GM19468 (cell line): Measurements from ENCODE around the gene PRKCZ.

Source experiments
- ATAC-seq: cut with Tn5 transposase; IDR thresholded peaks from one replicate; pipeline ENCODE4 v1.9.1; 2021; ENCODE audit warnings: mild to moderate bottlenecking, moderate library complexity, moderate number of reproducible peaks; ENCODE audit not compliant: unreplicated experiment; ENCODE audit errors: extremely low read depth

The PRKCZ gene

GRCh38 chr1:2044510-2045319 is 5.5 kb upstream of the PRKCZ start:
- ATAC-seq = no peak

DNA sequence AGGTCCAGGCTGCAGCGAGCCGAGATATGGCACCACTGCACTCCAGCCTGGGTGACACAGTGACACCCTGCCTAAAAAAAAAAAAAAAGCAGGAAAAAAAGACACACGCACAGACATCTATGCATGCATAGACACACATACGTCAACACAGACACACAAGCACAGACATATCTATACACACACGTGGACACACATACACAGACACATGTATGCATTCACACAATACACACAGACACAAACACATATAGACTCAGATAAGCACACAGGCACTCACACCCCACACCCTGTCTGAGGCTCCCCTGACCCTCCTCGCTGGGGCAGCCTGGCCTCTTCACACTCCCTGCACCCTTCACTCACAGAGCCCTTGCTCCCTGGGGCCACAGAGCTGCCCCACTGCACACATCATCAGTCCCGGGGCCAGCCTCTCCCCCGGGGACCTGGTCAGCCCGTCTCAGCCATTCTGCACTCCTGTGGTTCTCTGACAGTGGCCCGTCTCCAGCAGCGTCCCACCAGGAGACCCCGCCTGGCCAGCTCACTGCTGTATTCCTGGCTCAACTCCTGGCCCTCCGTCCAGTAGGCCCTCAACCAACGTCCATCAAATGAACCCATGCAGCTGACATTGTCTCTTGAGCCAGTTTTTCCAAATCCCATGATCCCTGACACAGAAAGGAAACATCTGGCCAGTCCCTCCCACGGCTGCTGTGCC is 4.6 kb upstream of the PRKCZ start:
- no peak for ATAC-seq

GRCh38 chr1:2046174-2046917 is 3.9 kb upstream of the PRKCZ start:
- no peak for ATAC-seq

DNA sequence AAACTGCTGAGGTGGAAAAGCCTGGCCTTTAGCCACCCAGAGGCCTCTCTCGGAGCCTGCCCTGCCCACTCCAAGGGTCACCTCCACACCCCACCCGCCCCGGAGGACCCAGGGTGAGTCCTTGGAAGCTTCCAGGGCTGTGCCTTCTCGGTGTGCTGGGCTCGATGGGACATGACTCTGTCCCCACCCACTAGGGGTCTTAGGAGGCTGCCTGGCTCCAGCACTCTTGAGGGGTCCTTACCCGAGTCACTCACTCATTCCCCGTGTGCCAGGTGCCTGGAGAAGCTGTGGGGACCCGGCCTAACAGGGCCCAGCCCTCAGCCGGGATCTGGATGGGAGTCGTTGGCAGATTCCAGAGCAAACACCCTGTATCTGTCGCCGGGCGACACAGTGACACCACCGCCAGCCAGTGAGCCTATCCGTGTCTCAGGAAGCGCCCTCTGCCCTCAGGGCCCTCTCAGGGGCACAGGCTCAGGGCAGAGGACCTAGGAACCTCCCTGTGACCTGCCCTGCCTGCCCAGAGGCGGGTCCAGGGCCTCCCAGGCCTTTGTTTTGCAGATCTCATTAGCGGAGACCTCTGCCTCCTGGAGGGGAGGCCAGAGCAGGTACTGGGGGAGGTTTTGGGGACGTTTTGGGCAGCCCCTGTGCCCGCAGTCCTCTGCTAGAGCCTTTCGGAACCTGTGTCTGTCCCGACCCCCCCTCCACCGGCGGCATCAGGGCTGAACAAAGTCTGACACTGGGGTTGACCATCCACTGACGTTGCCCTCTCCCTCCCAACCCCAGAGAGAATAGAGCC is 3.1 kb upstream of the PRKCZ start:
- no peak for ATAC-seq

- ATAC-seq = no peak
Measured at GRCh38 chr1:2047749-2048729, 2.2 kb upstream of the PRKCZ start.

GRCh38 chr1:2049225-2049717 is 940 bp upstream of the PRKCZ start:
- no peak for ATAC-seq

DNA sequence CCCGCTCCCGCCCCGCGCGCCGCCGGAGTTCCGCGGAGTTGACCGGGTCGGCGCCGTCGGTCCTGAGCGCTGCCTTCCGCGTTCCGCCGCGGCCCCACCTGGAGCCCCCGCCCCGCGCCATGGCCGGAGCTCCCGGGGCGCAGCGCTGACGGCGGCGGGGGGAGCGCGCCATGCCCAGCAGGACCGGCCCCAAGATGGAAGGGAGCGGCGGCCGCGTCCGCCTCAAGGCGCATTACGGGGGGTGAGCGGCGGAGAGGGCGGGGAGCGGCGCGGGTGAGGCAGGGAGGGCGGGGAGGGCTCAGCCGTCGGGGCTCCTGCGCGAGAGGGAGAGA is 216 bp downstream of the PRKCZ start:
- ATAC-seq = no peak

GRCh38 chr1:2050793-2051682 is 827 bp downstream of the PRKCZ start:
- ATAC-seq = no peak

DNA sequence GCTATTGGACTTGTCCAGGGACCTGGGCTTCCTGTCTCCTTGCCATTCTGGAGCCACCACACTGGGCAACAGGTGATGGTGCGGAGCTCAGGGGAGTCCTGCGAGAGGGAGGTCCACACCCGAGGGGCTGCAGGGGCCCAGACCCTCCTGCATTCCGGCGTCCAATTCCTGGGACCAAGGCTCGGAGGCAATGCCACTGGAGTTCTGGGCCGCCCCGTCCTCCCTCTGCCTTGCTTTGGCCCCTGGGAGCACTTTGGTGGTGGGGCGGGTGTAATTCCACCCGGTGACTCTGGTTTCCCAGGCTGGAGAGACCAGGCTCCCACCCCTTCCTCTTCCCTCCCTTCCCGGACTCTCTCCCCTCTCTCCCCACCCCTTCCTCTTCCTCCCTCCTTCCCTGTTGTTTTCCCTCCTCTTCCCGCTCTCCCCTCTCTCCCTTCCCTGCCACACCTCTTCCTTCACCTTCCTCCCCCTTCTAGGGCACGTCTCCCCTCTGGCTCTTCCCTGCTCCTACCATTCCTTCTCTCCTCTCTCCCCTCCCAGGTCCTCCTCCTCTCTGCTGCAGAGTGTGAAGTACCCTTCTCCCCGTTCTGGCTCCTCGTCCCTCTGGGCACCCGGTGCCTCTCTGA is 2.0 kb downstream of the PRKCZ start:
- ATAC-seq = no peak

DNA sequence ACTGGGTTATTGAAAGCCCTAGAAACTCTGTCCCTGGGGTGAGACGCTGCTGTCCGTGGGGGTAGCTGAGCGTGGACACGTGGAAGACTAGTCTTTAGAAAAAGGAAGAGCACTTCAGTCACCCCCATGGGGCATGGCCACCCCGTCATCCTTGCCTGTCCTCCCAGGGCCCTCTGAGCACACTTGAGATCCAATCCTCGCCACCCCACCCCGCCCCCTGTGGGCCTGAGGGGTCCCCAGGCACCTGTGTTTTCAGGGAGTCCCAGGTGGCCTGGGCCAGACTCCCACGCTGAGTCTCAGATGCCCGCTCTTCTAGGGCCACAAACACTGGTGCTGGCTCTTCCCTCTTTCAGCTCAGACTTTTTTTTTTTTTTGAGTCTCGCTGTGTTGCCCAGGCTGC is 2.5 kb downstream of the PRKCZ start:
- ATAC-seq = no peak

DNA sequence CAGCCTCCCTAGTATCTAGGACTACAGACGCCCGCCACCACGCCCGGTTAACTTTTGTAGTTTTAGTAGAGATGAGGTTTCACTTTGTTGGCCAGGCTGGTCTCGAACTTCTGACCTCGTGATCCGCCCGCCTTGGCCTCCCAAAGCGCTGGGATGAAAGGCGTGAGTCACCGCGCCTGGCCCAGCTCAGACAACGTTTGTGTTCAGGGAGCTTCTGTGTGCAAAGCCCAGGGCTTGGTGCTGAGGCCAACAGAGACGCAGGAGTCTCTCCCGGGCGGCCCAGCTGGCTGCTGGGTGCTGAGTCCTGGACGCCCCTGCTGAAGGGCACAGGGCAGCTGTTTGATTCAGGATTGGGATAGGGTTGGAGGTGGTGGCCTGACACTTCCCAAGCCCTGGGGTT is 3.0 kb downstream of the PRKCZ start:
- ATAC-seq = no peak

- ATAC-seq = no peak
Measured at GRCh38 chr1:2053784-2054376, 3.7 kb downstream of the PRKCZ start.

DNA sequence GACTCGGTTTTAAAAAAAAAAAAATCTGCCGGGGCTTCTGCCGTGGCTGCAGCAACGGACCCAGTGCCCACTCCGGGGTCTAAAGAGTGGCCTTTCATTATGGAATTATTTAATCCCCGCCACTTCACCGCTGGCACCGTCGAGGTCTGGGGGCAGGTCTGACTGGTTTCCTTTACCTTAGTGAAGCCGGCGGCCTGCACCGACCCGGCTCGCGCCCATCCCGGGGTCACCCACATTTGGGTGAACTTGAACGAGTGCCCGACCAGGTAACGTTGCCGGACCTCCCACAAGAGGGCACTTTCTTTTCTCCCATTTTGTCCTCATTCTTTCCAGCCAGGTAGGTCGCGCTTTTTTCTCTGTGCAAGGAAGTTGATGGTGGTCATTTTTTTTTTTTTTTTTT is 4.3 kb downstream of the PRKCZ start:
- no peak for ATAC-seq

GRCh38 chr1:2055911-2056575 is 5.8 kb downstream of the PRKCZ start:
- no peak for ATAC-seq

GRCh38 chr1:2056955-2057590 is 6.9 kb downstream of the PRKCZ start:
- no peak for ATAC-seq

DNA sequence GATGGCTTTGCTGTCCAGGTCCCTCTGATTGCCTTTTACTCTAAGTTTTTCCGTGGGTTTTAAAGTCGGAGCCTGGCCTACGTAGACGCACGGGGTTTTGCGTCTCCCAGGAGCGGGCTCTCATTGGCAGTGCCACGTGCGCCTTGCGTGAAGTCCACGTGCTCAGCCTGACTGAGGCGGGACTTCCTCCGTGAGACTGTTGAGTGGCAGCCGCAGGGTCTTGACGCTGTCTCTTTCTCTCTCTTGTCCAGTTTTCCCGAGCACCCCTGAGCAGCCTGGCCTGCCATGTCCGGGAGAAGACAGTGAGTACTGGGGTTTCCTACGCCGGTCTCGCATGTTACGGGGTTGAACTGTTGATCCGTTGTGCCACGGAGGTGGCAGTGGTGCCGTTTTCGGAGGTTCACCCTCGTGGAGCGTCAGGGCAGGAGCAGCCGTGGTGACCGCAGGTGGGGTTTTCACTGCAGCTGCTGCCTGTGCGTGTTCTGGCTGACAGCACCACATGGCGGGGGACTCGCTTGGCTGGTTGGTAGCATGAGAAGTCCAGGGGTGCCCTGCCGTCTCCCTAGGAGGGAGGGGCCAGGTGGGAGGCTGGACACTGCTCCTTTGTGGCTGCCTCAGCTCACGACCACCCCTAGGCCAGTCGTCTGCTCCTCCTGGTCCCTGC is 9.2 kb downstream of the PRKCZ start:
- no peak for ATAC-seq
